ENCODE results near the gene CLMN. TPM values are rescaled to one million over a fixed set of nuclear protein-coding genes. Genes with fewer than 3 reads are reported as not detected.

CLMN gene
- total and polyA plus RNA-seq, 2 experiments from 2014 or later = 0.11 to 0.53 TPM

DNA sequence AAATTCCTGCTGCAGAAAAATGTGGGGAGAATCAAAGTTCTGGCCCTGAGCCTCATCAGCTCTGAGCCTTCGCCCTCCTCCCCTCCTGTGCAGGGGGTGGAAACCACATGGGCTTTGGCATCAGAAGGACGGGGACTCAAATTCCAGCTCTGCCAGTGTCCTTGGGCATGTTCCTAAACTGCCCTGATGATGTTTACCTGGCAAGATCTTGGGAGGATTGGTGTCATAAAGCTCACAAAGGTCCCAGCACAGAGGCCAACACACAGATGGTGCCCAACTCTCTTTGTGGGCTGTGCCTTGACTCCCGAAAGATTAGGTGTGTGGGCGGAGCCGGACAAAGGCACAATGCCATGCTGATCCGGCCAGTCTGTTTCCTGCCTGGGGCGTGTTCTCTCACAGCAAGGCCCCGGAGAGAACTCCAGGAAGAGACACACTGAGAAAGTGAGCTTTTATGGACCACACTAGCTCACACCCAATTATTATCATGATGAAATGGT, 20.5 kb upstream of the CLMN start:
- Histone ChIP-seq H3K36me3 (ENCODE audit: low read depth) (no peaks in the 10 kb centered on the region), H2AFZ (no peak overlapping the region), H3K4me2 (ENCODE audit: unreplicated experiment) (no peak overlapping the region), H3K9me3 (ENCODE audit: low read depth) (no peaks in the 10 kb centered on the region), H3K27ac (no peak overlapping the region), H3K4me1 (ENCODE audit: insufficient read depth) (no peaks in the 10 kb centered on the region), H3K79me2 (ENCODE audit: insufficient read depth) (no peaks in the 10 kb centered on the region), H3K27me3 (replicated peaks; ENCODE audit: insufficient read depth) (no peaks in the 10 kb centered on the region), H3F3A (ENCODE audit: insufficient read depth) (no peaks in the 10 kb centered on the region), H4K20me1 (ENCODE audit: insufficient read depth) (no peaks in the 10 kb centered on the region), H3K9ac (no peak overlapping the region), H3K9me2 (ENCODE audit: insufficient read depth) (no peaks in the 10 kb centered on the region), H3K4me3 (no peak overlapping the region)
- no peak for DNase-seq
- TF ChIP-seq EZH2phosphoT487 (IDR thresholded peaks at IDR 0.05; ENCODE audit: insufficient read depth, low read depth) (no peak), EZH2 (IDR thresholded peaks at IDR 0.05; ENCODE audit: insufficient read depth, poor library complexity, severe bottlenecking) (no peak)
- 26 to 29% methylated on average over 8 of the region's 8 CpGs for WGBS, 2 experiments (ENCODE audit: low coverage in 1 of 2, low lambda C conversion rate in 2 of 2, missing lambda C conversion rate in 2 of 2)
- in situ Hi-C loops (cut with MboI) = no loop called here

DNA sequence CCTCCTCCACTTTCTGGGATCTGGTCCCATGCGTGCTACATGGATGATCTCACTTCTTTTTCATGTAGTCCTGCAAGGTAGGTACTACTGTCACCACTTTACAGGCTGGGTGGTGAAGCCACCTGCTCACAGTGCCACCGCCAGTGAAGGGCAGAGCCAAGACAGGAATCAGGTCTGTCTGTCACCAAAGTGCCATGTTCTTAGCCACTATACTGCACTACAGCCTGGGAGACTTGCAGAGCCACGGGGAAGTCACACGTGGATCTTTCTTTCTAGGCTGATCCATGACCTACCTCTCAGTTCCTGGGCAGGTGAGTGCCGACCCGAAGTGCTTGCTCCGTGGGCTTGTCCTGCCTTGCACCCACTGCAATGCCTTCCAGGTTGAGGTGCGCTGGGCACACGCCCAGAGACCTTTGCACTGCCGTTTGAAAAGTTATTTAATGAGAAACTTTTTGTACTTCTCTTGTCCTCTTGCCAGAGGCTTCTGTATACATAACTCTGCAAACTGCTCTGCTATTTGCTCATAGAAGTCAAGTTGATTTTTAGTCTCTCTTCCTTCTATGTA, 19.7 kb upstream of the CLMN start:
- H3K27me3 ChIP-seq (replicated peaks; ENCODE audit: insufficient read depth) = no peaks in the 10 kb centered on the region
- WGBS, 2 experiments (ENCODE audit: low coverage in 1 of 2, low lambda C conversion rate in 2 of 2, missing lambda C conversion rate in 2 of 2) = 38 to 47% methylated on average over 10 of the region's 10 CpGs
- no peak overlapping the region for H3K9ac ChIP-seq
- H3K79me2 ChIP-seq (ENCODE audit: insufficient read depth) = no peaks in the 10 kb centered on the region
- H3K4me1 ChIP-seq (ENCODE audit: insufficient read depth) = no peaks in the 10 kb centered on the region
- in situ Hi-C loops (cut with MboI) = no loop called here
- no peaks in the 10 kb centered on the region for H3F3A ChIP-seq (ENCODE audit: insufficient read depth)
- H3K9me3 ChIP-seq (ENCODE audit: low read depth) = no peaks in the 10 kb centered on the region
- H3K9me2 ChIP-seq (ENCODE audit: insufficient read depth) = no peaks in the 10 kb centered on the region
- no peak overlapping the region for H2AFZ ChIP-seq
- H3K4me2 ChIP-seq (ENCODE audit: unreplicated experiment) = no peak overlapping the region
- H3K4me3 ChIP-seq = no peak overlapping the region
- H3K36me3 ChIP-seq (ENCODE audit: low read depth) = no peaks in the 10 kb centered on the region
- TF ChIP-seq EZH2phosphoT487 (IDR thresholded peaks at IDR 0.05; ENCODE audit: insufficient read depth, low read depth) (no peak), EZH2 (IDR thresholded peaks at IDR 0.05; ENCODE audit: insufficient read depth, poor library complexity, severe bottlenecking) (no peak)
- no peak for DNase-seq
- H4K20me1 ChIP-seq (ENCODE audit: insufficient read depth) = no peaks in the 10 kb centered on the region
- H3K27ac ChIP-seq = no peak overlapping the region

GRCh38 chr14:95338436-95338835, 18.7 kb upstream of the CLMN start:
- no peak overlapping the region for H3K27ac ChIP-seq
- H3K9ac ChIP-seq = no peak overlapping the region
- no peaks in the 10 kb centered on the region for H3K27me3 ChIP-seq (replicated peaks; ENCODE audit: insufficient read depth)
- H3K79me2 ChIP-seq (ENCODE audit: insufficient read depth) = no peaks in the 10 kb centered on the region
- TF ChIP-seq EZH2phosphoT487 (IDR thresholded peaks at IDR 0.05; ENCODE audit: insufficient read depth, low read depth) (no peak), EZH2 (IDR thresholded peaks at IDR 0.05; ENCODE audit: insufficient read depth, poor library complexity, severe bottlenecking) (no peak)
- H3K4me2 ChIP-seq (ENCODE audit: unreplicated experiment) = no peak overlapping the region
- H3K36me3 ChIP-seq (ENCODE audit: low read depth) = no peaks in the 10 kb centered on the region
- H4K20me1 ChIP-seq (ENCODE audit: insufficient read depth) = no peaks in the 10 kb centered on the region
- in situ Hi-C loops (cut with MboI) = no loop called here
- 38 to 57% methylated on average over 5 of the region's 5 CpGs for WGBS, 2 experiments (ENCODE audit: low coverage in 1 of 2, low lambda C conversion rate in 2 of 2, missing lambda C conversion rate in 2 of 2)
- H2AFZ ChIP-seq = no peak overlapping the region
- no peaks in the 10 kb centered on the region for H3K9me3 ChIP-seq (ENCODE audit: low read depth)
- no peak overlapping the region for H3K4me3 ChIP-seq
- no peaks in the 10 kb centered on the region for H3F3A ChIP-seq (ENCODE audit: insufficient read depth)
- no peak for DNase-seq
- no peaks in the 10 kb centered on the region for H3K9me2 ChIP-seq (ENCODE audit: insufficient read depth)
- H3K4me1 ChIP-seq (ENCODE audit: insufficient read depth) = no peaks in the 10 kb centered on the region

DNA sequence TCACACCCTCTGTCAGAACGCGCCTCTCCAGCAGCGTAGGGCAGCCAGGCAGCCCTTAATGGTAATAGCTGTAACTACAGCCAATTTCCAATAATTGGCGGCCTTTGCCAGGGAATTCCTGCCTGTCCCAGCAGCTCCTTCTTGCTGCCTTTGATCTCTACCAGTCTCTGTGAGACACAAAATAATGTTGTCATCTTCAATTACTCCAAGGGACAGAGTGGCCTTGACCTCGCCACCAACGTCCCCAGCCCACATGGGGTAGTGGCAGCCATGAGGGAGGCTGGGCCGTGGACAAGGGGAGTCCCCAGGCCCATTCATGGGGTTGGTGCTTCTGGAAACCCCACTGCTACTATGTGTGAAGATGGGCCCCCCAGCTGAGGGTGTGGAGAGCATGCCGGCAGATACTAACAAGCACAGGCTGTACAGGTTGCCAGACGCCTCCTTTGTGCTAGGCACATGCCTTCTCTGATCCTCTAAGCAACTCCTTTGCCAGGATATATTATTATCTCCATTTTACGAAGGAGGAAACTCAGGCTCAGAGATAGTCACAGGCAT, 17.4 kb upstream of the CLMN start:
- H3K36me3 ChIP-seq (ENCODE audit: low read depth) = no peaks in the 10 kb centered on the region
- H3K4me2 ChIP-seq (ENCODE audit: unreplicated experiment) = no peak overlapping the region
- 69 to 73% methylated on average over 10 of the region's 10 CpGs for WGBS, 2 experiments (ENCODE audit: low coverage in 1 of 2, low lambda C conversion rate in 2 of 2, missing lambda C conversion rate in 2 of 2)
- in situ Hi-C loops (cut with MboI) = no loop called here
- H3K9me3 ChIP-seq (ENCODE audit: low read depth) = no peaks in the 10 kb centered on the region
- H3K27ac ChIP-seq = no peak overlapping the region
- no peaks in the 10 kb centered on the region for H3K79me2 ChIP-seq (ENCODE audit: insufficient read depth)
- no peak for DNase-seq
- no peak overlapping the region for H3K9ac ChIP-seq
- H3K4me3 ChIP-seq = no peak overlapping the region
- H4K20me1 ChIP-seq (ENCODE audit: insufficient read depth) = no peaks in the 10 kb centered on the region
- H3K9me2 ChIP-seq (ENCODE audit: insufficient read depth) = no peaks in the 10 kb centered on the region
- no peak overlapping the region for H2AFZ ChIP-seq
- H3K4me1 ChIP-seq (ENCODE audit: insufficient read depth) = no peaks in the 10 kb centered on the region
- no peaks in the 10 kb centered on the region for H3K27me3 ChIP-seq (replicated peaks; ENCODE audit: insufficient read depth)
- H3F3A ChIP-seq (ENCODE audit: insufficient read depth) = no peaks in the 10 kb centered on the region
- TF ChIP-seq EZH2phosphoT487 (IDR thresholded peaks at IDR 0.05; ENCODE audit: insufficient read depth, low read depth) (no peak), EZH2 (IDR thresholded peaks at IDR 0.05; ENCODE audit: insufficient read depth, poor library complexity, severe bottlenecking) (no peak)

Measured in GM23248 (cell line).